Measurements from ENCODE around the gene KSR1.

Gene KSR1

DNA sequence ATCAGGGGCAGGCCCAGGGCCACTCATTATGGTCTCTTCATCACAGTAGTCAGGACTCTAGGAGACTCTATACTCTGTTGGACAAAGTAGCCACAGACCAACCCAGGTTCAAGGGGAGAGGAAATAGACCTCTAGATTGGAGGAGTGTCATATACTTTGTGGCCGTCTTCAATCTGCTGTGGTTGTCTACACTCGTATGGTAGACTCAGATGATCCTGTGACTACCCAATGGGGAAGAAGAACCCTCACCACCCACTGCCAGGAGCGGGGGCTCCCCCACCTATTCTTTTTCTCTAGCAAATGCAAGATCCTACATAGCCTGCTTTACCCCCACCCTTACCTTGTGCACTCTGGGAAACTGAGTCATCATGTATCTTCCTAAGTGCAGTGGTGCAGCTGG, 80.5 kb downstream of the KSR1 start:
- H3K4me3 ChIP-seq = no peak overlapping the region
- TF ChIP-seq, protein P1, sequence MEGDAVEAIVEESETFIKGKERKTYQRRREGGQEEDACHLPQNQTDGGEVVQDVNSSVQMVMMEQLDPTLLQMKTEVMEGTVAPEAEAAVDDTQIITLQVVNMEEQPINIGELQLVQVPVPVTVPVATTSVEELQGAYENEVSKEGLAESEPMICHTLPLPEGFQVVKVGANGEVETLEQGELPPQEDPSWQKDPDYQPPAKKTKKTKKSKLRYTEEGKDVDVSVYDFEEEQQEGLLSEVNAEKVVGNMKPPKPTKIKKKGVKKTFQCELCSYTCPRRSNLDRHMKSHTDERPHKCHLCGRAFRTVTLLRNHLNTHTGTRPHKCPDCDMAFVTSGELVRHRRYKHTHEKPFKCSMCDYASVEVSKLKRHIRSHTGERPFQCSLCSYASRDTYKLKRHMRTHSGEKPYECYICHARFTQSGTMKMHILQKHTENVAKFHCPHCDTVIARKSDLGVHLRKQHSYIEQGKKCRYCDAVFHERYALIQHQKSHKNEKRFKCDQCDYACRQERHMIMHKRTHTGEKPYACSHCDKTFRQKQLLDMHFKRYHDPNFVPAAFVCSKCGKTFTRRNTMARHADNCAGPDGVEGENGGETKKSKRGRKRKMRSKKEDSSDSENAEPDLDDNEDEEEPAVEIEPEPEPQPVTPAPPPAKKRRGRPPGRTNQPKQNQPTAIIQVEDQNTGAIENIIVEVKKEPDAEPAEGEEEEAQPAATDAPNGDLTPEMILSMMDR (IDR thresholded peaks at IDR 0.05) = no peak
- DNase-seq (ENCODE audit: low spot score) = no peak
- H3K27ac ChIP-seq = no peak overlapping the region

- peak overlapping the region in 1 of 2 donors; percentile 92 for H3K27ac ChIP-seq
- DNase-seq (ENCODE audit: low spot score) = no peak
- no peak overlapping the region for H3K4me3 ChIP-seq
- TF ChIP-seq, protein P1 (IDR thresholded peaks at IDR 0.05) = no peak
These were observed 82.1 kb downstream of the KSR1 start for GRCh38 chr17:27538156-27538955.

GRCh38 chr17:27539152-27539551, 82.9 kb downstream of the KSR1 start:
- no peak for DNase-seq (ENCODE audit: low spot score)
- Histone ChIP-seq H3K4me3 (no peak overlapping the region), H3K27ac (peak overlapping the region; percentile 76 to 92)
- TF ChIP-seq, protein P1 (IDR thresholded peaks at IDR 0.05) = no peak

- TF ChIP-seq, protein P1 (IDR thresholded peaks at IDR 0.05) = no peak
- Histone ChIP-seq H3K27ac (peak overlapping the region; percentile 76 to 92), H3K4me3 (peak overlapping the region; percentile 50)
- DNase-seq (ENCODE audit: low spot score) = no peak
These were observed 83.6 kb downstream of the KSR1 start for GRCh38 chr17:27539794-27540317.

DNA sequence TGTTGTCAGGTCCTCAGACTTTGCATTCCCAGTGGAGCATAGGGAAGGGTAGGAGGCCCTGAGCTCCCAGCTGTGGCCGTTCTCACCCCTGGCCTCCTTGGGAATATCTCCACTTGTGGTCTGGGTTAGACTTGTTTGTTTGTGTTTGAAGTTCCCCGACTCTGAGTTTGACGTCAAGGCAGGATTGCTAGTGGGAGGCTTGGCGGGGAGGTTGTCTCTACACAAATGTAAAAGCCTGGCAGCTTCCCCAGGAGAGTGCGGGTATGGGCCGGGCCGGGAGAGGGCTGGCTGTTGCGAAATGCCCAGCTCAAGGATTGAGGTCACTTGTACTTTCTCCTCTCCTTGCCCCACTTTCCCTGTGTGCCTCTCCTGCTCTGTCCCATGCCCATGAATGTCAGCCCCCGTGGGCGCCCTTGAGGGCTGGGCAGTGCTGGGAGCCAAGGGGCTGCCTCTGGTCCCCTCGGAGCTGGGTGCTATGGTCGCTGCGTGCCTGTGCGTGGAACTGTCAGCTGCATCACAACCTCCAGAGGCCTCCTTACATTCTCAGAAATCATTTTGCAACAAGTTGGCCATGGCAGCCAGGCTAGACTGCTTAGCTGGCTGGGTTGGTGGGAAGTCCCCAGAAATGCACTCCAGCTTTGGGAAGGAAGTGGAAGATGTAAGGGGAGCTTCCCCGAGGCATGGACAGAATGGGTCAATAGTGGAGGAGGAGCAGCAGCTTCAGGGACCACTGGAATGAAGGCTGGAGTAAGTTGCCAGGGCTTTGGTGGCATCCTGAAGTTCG, 84.3 kb downstream of the KSR1 start:
- TF ChIP-seq, protein P1 (IDR thresholded peaks at IDR 0.05) = no peak
- Histone ChIP-seq H3K4me3 (peak overlapping the region; percentile 50), H3K27ac (peak overlapping the region; percentile 76 to 92)
- peak; percentile 97 for DNase-seq (ENCODE audit: low spot score)

GRCh38 chr17:27541301-27542023, 85.2 kb downstream of the KSR1 start:
- no peak for DNase-seq (ENCODE audit: low spot score)
- Histone ChIP-seq H3K4me3 (peak overlapping the region; percentile 50), H3K27ac (peak overlapping the region; percentile 76 to 92)
- TF ChIP-seq, protein P1 (IDR thresholded peaks at IDR 0.05) = no peak
